ENCODE measurements around the gene IDH2. TPM values are rescaled to one million over a fixed set of nuclear protein-coding genes. Genes with fewer than 3 reads are reported as not detected.

IDH2 gene
- polyA plus RNA-seq, 4 donors = 26.8 to 285 (median 95.8) TPM

DNA sequence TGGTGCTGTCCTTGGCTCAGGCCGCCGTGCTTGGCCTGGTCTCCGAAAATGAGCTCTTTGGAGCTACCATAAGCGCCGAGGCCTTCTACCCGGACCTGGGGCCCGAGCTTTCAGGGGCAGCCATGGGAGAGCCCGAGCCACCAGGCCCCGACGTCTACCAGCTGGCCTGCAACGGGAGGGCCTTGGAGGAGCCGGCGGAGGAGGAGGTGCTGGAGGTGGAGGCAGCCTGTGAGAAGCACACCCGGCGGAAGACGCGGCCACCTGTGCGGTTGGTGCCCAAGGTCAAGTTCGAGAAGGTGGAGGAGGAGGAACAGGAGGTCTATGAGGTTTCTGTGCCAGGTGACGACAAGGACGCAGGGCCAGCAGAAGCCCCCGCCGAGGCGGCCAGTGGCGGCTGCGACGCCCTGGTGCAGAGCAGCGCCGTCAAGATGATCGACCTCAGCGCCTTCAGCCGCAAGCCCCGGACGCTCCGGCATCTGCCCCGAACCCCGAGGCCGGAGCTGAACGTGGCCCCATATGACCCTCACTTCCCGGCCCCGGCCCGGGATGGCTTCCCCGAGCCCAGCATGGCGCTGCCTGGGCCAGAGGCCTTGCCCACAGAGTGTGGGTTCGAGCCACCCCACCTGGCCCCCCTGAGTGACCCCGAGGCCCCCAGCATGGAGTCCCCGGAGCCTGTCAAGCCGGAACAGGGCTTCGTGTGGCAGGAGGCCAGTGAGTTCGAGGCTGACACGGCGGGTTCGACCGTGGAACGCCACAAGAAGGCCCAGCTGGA lies 34.9 kb downstream of the IDH2 start:
- no peak overlapping the region for H3K4me3 ChIP-seq (ENCODE audit: low read depth in 1 of 3, low read length in 3 of 3)
- WGBS, 3 donors = 93% methylated on average over 38 to 55 of the region's 55 CpGs
- no peaks in the 10 kb centered on the region for H3K9me3 ChIP-seq (ENCODE audit: control insufficient read depth in 2 of 2, insufficient read depth in 1 of 2, low read depth in 1 of 2, low read length in 1 of 2)
- peaks cover 3 to 74% (median 14%) of the 10 kb centered on the region in 3 donors for H3K36me3 ChIP-seq (ENCODE audit: control insufficient read depth in 3 of 3, insufficient read depth in 2 of 3, low read depth in 1 of 3, low read length in 3 of 3)
- peaks cover 0 to 33% (median 11%) of the 10 kb centered on the region in 3 donors for H3K4me1 ChIP-seq (ENCODE audit: control insufficient read depth in 3 of 3, insufficient read depth in 2 of 3, low read depth in 1 of 3, low read length in 2 of 3)
- H3K27me3 ChIP-seq (ENCODE audit: control insufficient read depth in 3 of 3, insufficient read depth in 3 of 3, low read length in 3 of 3) = no peaks in the 10 kb centered on the region
- no peak overlapping the region for H3K27ac ChIP-seq (ENCODE audit: low read depth in 1 of 3, low read length in 2 of 3)
- DNase-seq (no peak), FAIRE-seq (no peak)

DNA sequence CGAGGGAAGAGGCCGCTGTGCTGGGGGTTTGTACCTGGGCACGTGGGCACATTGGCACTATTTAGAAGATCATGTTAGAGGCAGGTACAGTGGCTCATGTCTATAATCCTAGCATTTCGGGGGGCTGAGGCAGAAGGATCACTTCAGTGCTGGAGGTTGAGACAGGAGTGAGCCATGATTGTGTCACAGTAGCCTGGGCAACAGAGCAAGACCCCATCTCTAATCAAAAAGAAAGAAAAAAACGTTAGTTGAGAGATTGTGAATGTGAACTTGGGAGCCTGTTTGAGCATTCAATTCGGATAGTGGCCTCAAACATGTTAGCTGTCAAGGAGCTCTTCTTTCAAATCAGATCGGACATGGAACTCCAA lies 36.6 kb downstream of the IDH2 start:
- H3K4me1 ChIP-seq (ENCODE audit: control insufficient read depth in 3 of 3, insufficient read depth in 2 of 3, low read depth in 1 of 3, low read length in 2 of 3) = peaks cover 0 to 42% (median 16%) of the 10 kb centered on the region in 3 donors
- peaks cover 3 to 78% (median 14%) of the 10 kb centered on the region in 3 donors for H3K36me3 ChIP-seq (ENCODE audit: control insufficient read depth in 3 of 3, insufficient read depth in 2 of 3, low read depth in 1 of 3, low read length in 3 of 3)
- no peak overlapping the region for H3K4me3 ChIP-seq (ENCODE audit: low read depth in 1 of 3, low read length in 3 of 3)
- DNase-seq (no peak), FAIRE-seq (no peak)
- H3K9me3 ChIP-seq (ENCODE audit: control insufficient read depth in 2 of 2, insufficient read depth in 1 of 2, low read depth in 1 of 2, low read length in 1 of 2) = no peaks in the 10 kb centered on the region
- no peaks in the 10 kb centered on the region for H3K27me3 ChIP-seq (ENCODE audit: control insufficient read depth in 3 of 3, insufficient read depth in 3 of 3, low read length in 3 of 3)
- H3K27ac ChIP-seq (ENCODE audit: low read depth in 1 of 3, low read length in 2 of 3) = peak overlapping the region in 1 of 3 donors; percentile 70
- 82 to 84% (median 82%) methylated on average over 7 of the region's 7 CpGs for WGBS, 3 donors

DNA sequence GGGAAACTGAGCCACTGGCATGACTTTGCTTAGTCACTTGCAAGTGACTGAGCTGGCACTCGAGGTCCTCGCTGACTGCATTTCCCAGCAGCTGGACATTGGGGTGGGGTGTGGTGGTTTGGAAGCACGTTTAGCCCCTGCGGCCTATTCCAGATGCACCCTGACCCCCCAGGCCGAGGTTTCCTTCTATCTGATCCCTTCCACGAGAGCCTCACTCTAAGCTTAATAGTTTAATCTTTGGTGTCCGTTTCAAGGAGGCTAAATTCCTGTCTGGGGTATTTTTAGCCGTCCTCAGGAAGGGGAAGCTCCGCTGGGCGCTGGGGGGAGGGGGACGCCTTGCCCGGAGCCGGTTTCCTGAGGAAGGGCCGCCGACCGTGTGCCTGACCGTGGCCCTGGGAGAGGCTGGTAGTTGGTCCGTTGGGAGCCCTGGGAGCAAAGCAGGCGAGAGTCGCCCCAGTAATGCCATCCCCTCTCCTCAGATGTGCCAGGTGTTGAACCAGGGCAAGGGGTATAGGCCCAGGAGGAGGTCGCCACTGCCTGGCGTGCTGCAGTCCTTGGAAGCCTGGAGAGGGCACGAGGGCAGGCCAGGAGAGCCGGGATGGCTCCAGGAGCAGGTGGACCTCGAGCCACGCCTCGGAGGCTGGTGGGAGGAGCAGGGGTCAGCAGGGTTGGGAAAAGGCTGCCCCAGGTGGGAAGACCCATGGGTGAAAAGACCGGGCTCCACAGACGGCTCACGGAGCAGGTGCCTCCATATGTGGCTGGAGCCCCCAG lies 37.2 kb downstream of the IDH2 start:
- peaks cover 0 to 48% (median 17%) of the 10 kb centered on the region in 3 donors for H3K4me1 ChIP-seq (ENCODE audit: control insufficient read depth in 3 of 3, insufficient read depth in 2 of 3, low read depth in 1 of 3, low read length in 2 of 3)
- no peak for FAIRE-seq

DNA sequence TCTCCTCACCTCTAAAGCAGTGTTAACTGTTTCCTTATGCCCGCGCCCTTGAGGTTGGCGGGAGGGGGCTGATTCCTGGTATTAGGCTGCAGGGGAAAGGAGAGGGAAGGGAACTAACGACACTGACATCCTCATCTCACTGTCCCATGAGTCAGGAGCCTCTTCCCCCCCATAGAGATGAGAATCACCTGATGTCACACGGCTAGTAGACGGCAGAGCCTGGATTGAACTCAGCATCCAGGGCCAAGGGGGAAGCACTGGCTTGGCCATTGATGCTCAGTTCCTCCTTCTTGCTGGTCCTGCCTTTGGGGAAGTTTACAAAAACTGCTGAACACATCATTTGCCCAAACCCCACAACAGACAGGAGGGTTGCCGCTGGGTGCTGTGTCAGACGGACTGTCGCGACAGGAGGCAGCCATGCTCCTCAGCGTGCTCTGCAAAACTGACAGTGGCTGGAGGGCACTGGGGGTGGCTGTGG lies 38.5 kb downstream of the IDH2 start:
- DNase-seq = peak in 1 of 2 donors; percentile 41
- Histone ChIP-seq H3K27me3 (ENCODE audit: control insufficient read depth in 3 of 3, insufficient read depth in 3 of 3, low read length in 3 of 3) (no peaks in the 10 kb centered on the region), H3K36me3 (ENCODE audit: control insufficient read depth in 3 of 3, insufficient read depth in 2 of 3, low read depth in 1 of 3, low read length in 3 of 3) (peaks cover 3 to 66% (median 14%) of the 10 kb centered on the region in 3 donors), H3K4me1 (ENCODE audit: control insufficient read depth in 3 of 3, insufficient read depth in 2 of 3, low read depth in 1 of 3, low read length in 2 of 3) (peaks cover 0 to 53% (median 21%) of the 10 kb centered on the region in 3 donors), H3K9me3 (ENCODE audit: control insufficient read depth in 2 of 2, insufficient read depth in 1 of 2, low read depth in 1 of 2, low read length in 1 of 2) (peaks cover 0 to 4% of the 10 kb centered on the region in 2 donors), H3K27ac (ENCODE audit: low read depth in 1 of 3, low read length in 2 of 3) (peak overlapping the region in 2 of 3 donors; percentile 74 to 94), H3K4me3 (ENCODE audit: low read depth in 1 of 3, low read length in 3 of 3) (no peak overlapping the region)
- FAIRE-seq = no peak
- 72 to 83% (median 74%) methylated on average over 11 of the region's 11 CpGs for WGBS, 3 donors

More for the DNA sequence above, 37.2 kb downstream of the IDH2 start:
- H3K27ac ChIP-seq (ENCODE audit: low read depth in 1 of 3, low read length in 2 of 3) = peak overlapping the region; percentile 12 to 70 (median 30)
- H3K27me3 ChIP-seq (ENCODE audit: control insufficient read depth in 3 of 3, insufficient read depth in 3 of 3, low read length in 3 of 3) = no peaks in the 10 kb centered on the region
- DNase-seq = no peak
- WGBS, 3 donors = 52 to 62% (median 61%) methylated on average over 30 of the region's 30 CpGs
- H3K36me3 ChIP-seq (ENCODE audit: control insufficient read depth in 3 of 3, insufficient read depth in 2 of 3, low read depth in 1 of 3, low read length in 3 of 3) = peaks cover 3 to 74% (median 14%) of the 10 kb centered on the region in 3 donors
- H3K4me3 ChIP-seq (ENCODE audit: low read depth in 1 of 3, low read length in 3 of 3) = no peak overlapping the region
- H3K9me3 ChIP-seq (ENCODE audit: control insufficient read depth in 2 of 2, insufficient read depth in 1 of 2, low read depth in 1 of 2, low read length in 1 of 2) = no peaks in the 10 kb centered on the region

DNA sequence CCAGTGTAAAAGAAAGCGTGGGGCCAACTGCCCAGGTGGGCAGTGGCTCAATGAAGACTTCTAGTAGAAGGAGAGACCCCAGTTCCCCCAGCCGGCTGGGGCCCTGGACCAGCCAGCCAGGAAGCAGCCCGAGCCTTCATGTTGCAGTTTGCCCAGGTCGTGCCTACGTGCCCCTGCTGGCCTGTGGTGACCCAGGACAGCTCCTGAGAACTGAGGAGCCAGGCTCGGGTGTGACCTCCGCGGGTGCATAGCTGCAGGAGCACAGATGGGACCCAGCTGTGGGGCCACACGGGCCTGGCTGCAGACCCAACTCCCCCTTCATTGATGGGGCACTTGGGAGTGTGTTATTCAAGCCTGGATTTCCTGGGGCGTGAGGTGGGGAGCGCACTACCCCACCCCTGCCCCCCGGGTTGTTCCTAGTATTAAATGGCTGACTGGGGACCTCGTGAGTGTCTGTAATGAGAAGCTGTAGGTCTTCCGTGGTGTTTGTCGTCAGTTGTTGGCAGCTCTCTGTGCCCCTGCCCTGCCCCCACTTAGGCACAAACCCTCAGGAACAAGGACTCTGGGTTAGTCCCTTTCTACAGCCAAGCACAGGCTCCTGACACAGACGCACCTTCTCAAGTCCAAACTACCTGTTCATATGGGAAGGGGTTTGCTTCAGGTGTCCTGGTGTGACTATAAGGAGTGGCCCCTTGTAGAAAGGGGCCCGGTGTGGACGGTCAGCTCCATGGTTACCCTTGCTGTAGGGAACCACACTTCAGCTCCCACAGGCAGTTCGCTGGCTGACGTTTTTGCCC lies 39.1 kb downstream of the IDH2 start:
- WGBS, 3 donors = 48 to 57% (median 52%) methylated on average over 18 to 20 of the region's 20 CpGs
- DNase-seq = no peak
- no peak for FAIRE-seq
- Histone ChIP-seq H3K27ac (ENCODE audit: low read depth in 1 of 3, low read length in 2 of 3) (peak overlapping the region in 2 of 3 donors; percentile 74 to 94), H3K4me1 (ENCODE audit: control insufficient read depth in 3 of 3, insufficient read depth in 2 of 3, low read depth in 1 of 3, low read length in 2 of 3) (peaks cover 0 to 57% (median 21%) of the 10 kb centered on the region in 3 donors), H3K4me3 (ENCODE audit: low read depth in 1 of 3, low read length in 3 of 3) (no peak overlapping the region), H3K27me3 (ENCODE audit: control insufficient read depth in 3 of 3, insufficient read depth in 3 of 3, low read length in 3 of 3) (no peaks in the 10 kb centered on the region), H3K9me3 (ENCODE audit: control insufficient read depth in 2 of 2, insufficient read depth in 1 of 2, low read depth in 1 of 2, low read length in 1 of 2) (peaks cover 0 to 10% of the 10 kb centered on the region in 2 donors), H3K36me3 (ENCODE audit: control insufficient read depth in 3 of 3, insufficient read depth in 2 of 3, low read depth in 1 of 3, low read length in 3 of 3) (peaks cover under 1 to 64% (median 11%) of the 10 kb centered on the region in 3 donors)

DNA sequence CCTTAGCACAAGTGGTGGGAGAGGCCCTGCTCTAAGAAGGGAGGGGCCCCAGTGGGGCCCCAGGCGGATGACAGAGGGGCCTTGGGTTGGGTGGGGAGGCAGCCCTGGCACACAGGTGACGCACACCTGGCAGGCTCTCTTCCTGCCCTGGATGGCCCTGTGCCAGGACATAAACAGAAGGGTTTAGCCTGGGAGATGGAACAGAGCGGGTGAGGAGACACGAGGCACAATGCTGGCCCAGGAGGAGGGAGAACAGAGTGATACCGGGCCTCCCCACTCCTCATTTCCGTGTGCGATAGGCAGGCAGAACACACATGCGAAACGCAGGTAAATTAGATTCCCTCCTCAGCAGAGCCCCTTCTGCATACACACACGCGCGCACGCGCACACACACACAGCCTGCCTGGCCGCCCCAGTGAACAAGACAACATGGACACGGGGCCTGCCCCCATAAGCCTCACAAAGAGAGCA lies 39.8 kb downstream of the IDH2 start:
- peak overlapping the region; percentile 51 to 94 (median 74) for H3K27ac ChIP-seq (ENCODE audit: low read depth in 1 of 3, low read length in 2 of 3)
- peaks cover 0 to 13% of the 10 kb centered on the region in 2 donors for H3K9me3 ChIP-seq (ENCODE audit: control insufficient read depth in 2 of 2, insufficient read depth in 1 of 2, low read depth in 1 of 2, low read length in 1 of 2)
- H3K36me3 ChIP-seq (ENCODE audit: control insufficient read depth in 3 of 3, insufficient read depth in 2 of 3, low read depth in 1 of 3, low read length in 3 of 3) = peaks cover 0 to 62% (median 5%) of the 10 kb centered on the region in 3 donors
- no peaks in the 10 kb centered on the region for H3K27me3 ChIP-seq (ENCODE audit: control insufficient read depth in 3 of 3, insufficient read depth in 3 of 3, low read length in 3 of 3)
- no peak overlapping the region for H3K4me3 ChIP-seq (ENCODE audit: low read depth in 1 of 3, low read length in 3 of 3)
- H3K4me1 ChIP-seq (ENCODE audit: control insufficient read depth in 3 of 3, insufficient read depth in 2 of 3, low read depth in 1 of 3, low read length in 2 of 3) = peaks cover 0 to 62% (median 24%) of the 10 kb centered on the region in 3 donors
- FAIRE-seq = no peak
- 20 to 59% (median 45%) methylated on average over 16 of the region's 16 CpGs for WGBS, 3 donors
- peak; percentile 82 to 93 for DNase-seq

DNA sequence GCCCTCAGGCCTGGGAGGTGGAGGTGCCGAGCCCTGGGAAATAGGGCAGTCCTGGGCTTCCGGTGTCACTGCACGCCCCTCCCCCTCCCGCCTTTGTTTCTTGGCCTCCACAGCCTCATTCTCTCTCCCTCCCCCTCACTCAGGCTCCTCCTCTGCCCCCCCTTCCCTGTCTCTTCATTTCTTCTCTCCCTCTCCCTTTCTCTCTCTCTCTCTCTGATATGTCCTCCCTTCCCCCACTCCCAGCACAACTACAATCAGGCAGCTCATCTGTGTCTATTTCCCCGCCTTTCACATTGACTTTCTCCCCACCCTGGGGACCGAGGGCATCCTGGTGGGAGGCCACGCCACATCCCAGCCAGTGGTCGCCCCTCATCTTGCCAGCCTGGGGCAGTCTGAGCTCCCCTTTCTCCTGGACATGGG lies 40.2 kb downstream of the IDH2 start:
- Histone ChIP-seq H3K4me3 (ENCODE audit: low read depth in 1 of 3, low read length in 3 of 3) (no peak overlapping the region), H3K36me3 (ENCODE audit: control insufficient read depth in 3 of 3, insufficient read depth in 2 of 3, low read depth in 1 of 3, low read length in 3 of 3) (peaks cover 0 to 58% (median 2%) of the 10 kb centered on the region in 3 donors), H3K27me3 (ENCODE audit: control insufficient read depth in 3 of 3, insufficient read depth in 3 of 3, low read length in 3 of 3) (no peaks in the 10 kb centered on the region), H3K4me1 (ENCODE audit: control insufficient read depth in 3 of 3, insufficient read depth in 2 of 3, low read depth in 1 of 3, low read length in 2 of 3) (peaks cover 0 to 62% (median 24%) of the 10 kb centered on the region in 3 donors), H3K9me3 (ENCODE audit: control insufficient read depth in 2 of 2, insufficient read depth in 1 of 2, low read depth in 1 of 2, low read length in 1 of 2) (peaks cover 0 to 13% of the 10 kb centered on the region in 2 donors), H3K27ac (ENCODE audit: low read depth in 1 of 3, low read length in 2 of 3) (peak overlapping the region; percentile 51 to 94 (median 74))
- FAIRE-seq = no peak
- 9 to 35% (median 22%) methylated on average over 8 of the region's 8 CpGs for WGBS, 3 donors
- peak; percentile 65 to 80 for DNase-seq

All from small intestine (tissue), 7 donors.